DOHH2 (cell line): ENCODE results near the gene MARCHF9.

Source experiments
- H3F3A ChIP-seq: fragments of 200-600 bp; sonication (generic), shearing (Covaris generic); 2 replicates; pipeline ENCODE4 v1.6.0; 2016; ENCODE audit warnings: antibody characterized with exemption, mild to moderate bottlenecking; ENCODE audit not compliant: control insufficient read depth, insufficient read depth
- H3K27ac ChIP-seq: fragments of 200-600 bp; sonication (generic); 2 replicates; pipeline ENCODE4 v1.5.1; 2014; ENCODE audit warnings: low read depth, mild to moderate bottlenecking, low read length, moderate library complexity
- H3K27me3 ChIP-seq: fragments of 200-600 bp; sonication (generic); 2 replicates; pipeline ENCODE4 v1.6.1; 2014; ENCODE audit warnings: mild to moderate bottlenecking, low read length, mixed read lengths; ENCODE audit not compliant: control insufficient read depth
- H3K36me3 ChIP-seq: fragments of 200-600 bp; sonication (generic); 2 replicates; pipeline ENCODE4 v1.6.1; 2014; ENCODE audit warnings: mild to moderate bottlenecking, low read length, moderate library complexity, mixed read lengths; ENCODE audit not compliant: control insufficient read depth
- H3K4me1 ChIP-seq: fragments of 200-600 bp; sonication (generic); 2 replicates; pipeline ENCODE4 v1.6.1; 2014; ENCODE audit warnings: mild to moderate bottlenecking, low read length, mixed read lengths; ENCODE audit not compliant: control insufficient read depth
- H3K4me2 ChIP-seq: fragments of 200-600 bp; sonication (generic); 2 replicates; pipeline ENCODE4 v1.6.0; 2014; ENCODE audit warnings: mild to moderate bottlenecking, low read length, moderate library complexity
- H3K4me3 ChIP-seq: fragments of 200-600 bp; sonication (generic); 2 replicates; pipeline ENCODE4 v1.5.1; 2014; ENCODE audit warnings: mild to moderate bottlenecking, low read length, mixed read lengths
- H3K79me2 ChIP-seq: fragments of 200-600 bp; sonication (generic); 2 replicates; pipeline ENCODE4 v1.6.1; 2014; ENCODE audit warnings: mild to moderate bottlenecking, low read length, mixed read lengths; ENCODE audit not compliant: control insufficient read depth
- H3K9me2 ChIP-seq: fragments of 200-600 bp; sonication (generic); replicated peaks from 2 replicates; pipeline ENCODE4 v1.6.1; 2014; ENCODE audit warnings: mild to moderate bottlenecking, low read length, mixed read lengths; ENCODE audit not compliant: control insufficient read depth
- H3K9me3 ChIP-seq: fragments of 200-600 bp; sonication (generic); 2 replicates; pipeline ENCODE4 v1.6.1; 2014; ENCODE audit warnings: antibody characterized with exemption, low read length, mixed read lengths; ENCODE audit not compliant: control insufficient read depth, insufficient read depth
- H4K20me1 ChIP-seq: fragments of 200-600 bp; sonication (generic); 2 replicates; pipeline ENCODE4 v1.6.0; 2014; ENCODE audit warnings: low read depth, mild to moderate bottlenecking, antibody characterized with exemption, low read length, moderate library complexity; ENCODE audit not compliant: control insufficient read depth, insufficient read depth
- CTCF ChIP-seq: fragments of 200-600 bp; sonication (generic); IDR thresholded peaks from one replicate; pipeline ENCODE4 v1.5.1; 2014; ENCODE audit warnings: antibody characterized with exemption, mild to moderate bottlenecking, low read depth, low read length; ENCODE audit not compliant: poor library complexity, severe bottlenecking
- EZH2phosphoT487 ChIP-seq: fragments of 200-600 bp; sonication (generic); IDR thresholded peaks from 2 replicates; pipeline ENCODE4 v1.6.1; 2017; ENCODE audit warnings: borderline replicate concordance, mild to moderate bottlenecking, antibody characterized with exemption, low read length, moderate library complexity, mixed read lengths

MARCHF9 gene

GRCh38 chr12:57760347-57760982 is 5.6 kb downstream of the MARCHF9 start:
- TF ChIP-seq CTCF (no peak), EZH2phosphoT487 (no peak)
- Histone ChIP-seq H3K27me3 (peaks cover 14% of the 10 kb centered on the region), H3K27ac (no peak overlapping the region), H3F3A (peaks cover 23% of the 10 kb centered on the region), H3K9me2 (no peaks in the 10 kb centered on the region), H3K4me1 (peaks cover 32% of the 10 kb centered on the region), H3K4me3 (no peak overlapping the region), H3K4me2 (no peak overlapping the region), H3K79me2 (peaks cover 51% of the 10 kb centered on the region), H4K20me1 (peaks cover 16% of the 10 kb centered on the region; the same call in 1 of the 2 replicates), H3K36me3 (peaks cover 51% of the 10 kb centered on the region), H3K9me3 (no peaks in the 10 kb centered on the region)

DNA sequence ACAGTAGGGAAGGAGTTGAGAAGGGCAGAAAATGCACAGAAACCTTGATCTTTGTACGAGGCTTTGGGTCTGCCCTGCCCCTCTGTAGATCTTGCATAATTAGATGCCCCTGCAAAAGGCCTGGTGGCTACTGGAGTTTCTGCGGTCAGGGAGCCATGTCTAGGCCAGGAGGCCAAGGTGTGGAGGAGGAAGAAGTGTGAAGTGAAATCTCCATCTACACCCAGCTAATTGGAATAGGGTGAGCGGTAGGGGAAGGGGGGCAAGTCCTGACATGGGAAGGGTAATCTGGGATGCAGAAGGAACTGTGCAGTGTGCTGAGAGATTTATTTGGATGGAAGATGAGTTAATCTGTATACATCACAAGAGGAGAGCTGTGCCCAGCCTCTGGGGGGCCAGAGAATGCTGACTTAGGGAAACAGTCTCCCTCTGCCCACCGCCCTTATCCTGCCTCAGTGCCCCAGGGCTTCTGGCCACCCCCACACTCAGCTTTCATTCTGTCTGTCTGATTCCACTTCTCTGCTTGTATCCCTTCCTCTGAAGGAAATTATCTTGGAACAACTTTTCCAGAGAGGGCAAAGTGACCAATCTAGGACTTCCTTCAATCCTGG is 6.6 kb downstream of the MARCHF9 start:
- peaks cover 16% of the 10 kb centered on the region; the same call in 1 of the 2 replicates for H4K20me1 ChIP-seq
- TF ChIP-seq CTCF (no peak), EZH2phosphoT487 (no peak)
- peaks cover 16% of the 10 kb centered on the region for H3F3A ChIP-seq
- no peak overlapping the region for H3K4me3 ChIP-seq
- peaks cover 48% of the 10 kb centered on the region for H3K36me3 ChIP-seq
- peaks cover 39% of the 10 kb centered on the region for H3K4me1 ChIP-seq
- no peak overlapping the region for H3K4me2 ChIP-seq
- no peaks in the 10 kb centered on the region for H3K9me3 ChIP-seq
- no peaks in the 10 kb centered on the region for H3K9me2 ChIP-seq
- H3K27me3 ChIP-seq, result peaks cover 24% of the 10 kb centered on the region
- peaks cover 42% of the 10 kb centered on the region for H3K79me2 ChIP-seq
- no peak overlapping the region for H3K27ac ChIP-seq

DNA sequence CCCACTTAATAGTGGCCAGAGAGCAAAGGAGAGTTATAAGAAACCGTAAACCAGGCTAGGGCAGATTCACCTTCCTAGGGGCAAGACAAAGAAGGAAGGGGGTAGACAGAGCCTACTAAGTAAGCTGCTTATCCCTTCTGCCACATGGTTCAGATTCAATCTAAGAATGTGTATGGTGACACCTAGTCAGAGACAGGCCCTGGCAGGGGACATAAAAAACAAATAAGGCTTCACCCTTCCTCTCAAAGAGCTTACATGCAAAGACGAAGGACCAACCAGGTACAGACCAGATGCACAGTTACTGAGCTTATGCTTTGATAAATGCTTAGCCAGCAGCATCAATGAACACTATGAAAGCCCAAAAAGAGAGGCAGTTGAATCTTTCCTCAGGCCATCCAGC is 7.6 kb downstream of the MARCHF9 start:
- Histone ChIP-seq H3F3A (peaks cover 15% of the 10 kb centered on the region), H3K4me2 (no peak overlapping the region), H3K36me3 (peaks cover 40% of the 10 kb centered on the region), H3K4me3 (no peak overlapping the region), H4K20me1 (peaks cover 16% of the 10 kb centered on the region; the same call in 1 of the 2 replicates), H3K4me1 (peaks cover 35% of the 10 kb centered on the region), H3K9me3 (no peaks in the 10 kb centered on the region), H3K9me2 (no peaks in the 10 kb centered on the region), H3K79me2 (peaks cover 33% of the 10 kb centered on the region), H3K27me3 (peaks cover 30% of the 10 kb centered on the region), H3K27ac (no peak overlapping the region)
- no peak for TF ChIP-seq EZH2phosphoT487
- TF ChIP-seq CTCF, result no peak
